Uterus (tissue), 4 donors: ENCODE measurements around the gene PTPRR. TPM values are rescaled to one million over a fixed set of nuclear protein-coding genes. Genes with fewer than 3 reads are reported as not detected.

Experiments
- DNase-seq, 2 donors: peaks; one replicate each; pipeline ENCODE4 v3.0.0-alpha.2; 2019 to 2020
- H3K27ac ChIP-seq, 2 donors: fragments of 200-600 bp; sonication (generic); 1 replicate in 1 of 2; 2 replicates in 1 of 2; pipeline ENCODE4 v1.5.1; 2016 to 2018
- H3K27me3 ChIP-seq, 2 donors: fragments of 200-600 bp; sonication (generic); one replicate each; pipeline ENCODE4 v1.5.1; 2018 to 2019; ENCODE audit warnings: control low read depth in 1 of 2
- H3K36me3 ChIP-seq, 2 donors: fragments of 200-600 bp; sonication (generic); one replicate each; pipeline ENCODE4 v1.5.1; 2019; ENCODE audit warnings: control low read depth in 1 of 2
- H3K4me1 ChIP-seq, 2 donors: fragments of 200-600 bp; sonication (generic); one replicate each; pipeline ENCODE4 v1.5.1; 2018 to 2019; ENCODE audit warnings: control low read depth in 1 of 2
- H3K4me3 ChIP-seq, 2 donors: fragments of 200-600 bp; sonication (generic); 1 replicate in 1 of 2; 2 replicates in 1 of 2; pipeline ENCODE4 v1.5.1; 2018 to 2019; ENCODE audit warnings: mild to moderate bottlenecking in 1 of 2
- H3K9me3 ChIP-seq, 2 donors: fragments of 200-600 bp; sonication (generic); one replicate each; pipeline ENCODE4 v1.5.1; 2019; ENCODE audit warnings: control low read depth in 1 of 2
- POLR2A ChIP-seq, 2 donors: fragments of 450-650 bp; IDR thresholded peaks; one replicate each; pipeline ENCODE4 v1.6.1; 2016; ENCODE audit warnings: antibody characterized with exemption in 2 of 2, mild to moderate bottlenecking in 1 of 2, moderate library complexity in 1 of 2
- intact Hi-C: fragments of 100-400 bp; cut with DNase I; formaldehyde crosslinking; loops from one replicate; pipeline ENCODE4 v1.15.1; 2023; ENCODE audit warnings: low total_unique reads
- total RNA-seq, 4 donors: library from RNA; depleted of rRNA in 3 of 4; stranded (reverse); fragments of >200 nt in 3 of 4; gene quantifications; one replicate each; pipeline versions ENCODE4 v1.1.0 to v1.2.4, GENCODE V29; 2014 to 2023
- TF ChIP-seq, protein P1 (sequence below), 4 experiments: fragments of 200-600 bp in 2 of 4; fragments of 450-650 bp in 2 of 4; sonication (generic) in 2 of 4; IDR thresholded peaks; one replicate each; pipeline ENCODE4 v1.5.1; 2016 to 2019; ENCODE audit warnings: antibody characterized with exemption in 4 of 4, mild to moderate bottlenecking in 2 of 4, moderate library complexity in 1 of 4
- donor health status: DM: yes; HTN: yes; CAD: no.

PTPRR gene
- total RNA-seq, 4 donors from 2014 or later, result 0.62 to 43.3 (median 7.6) TPM

DNA sequence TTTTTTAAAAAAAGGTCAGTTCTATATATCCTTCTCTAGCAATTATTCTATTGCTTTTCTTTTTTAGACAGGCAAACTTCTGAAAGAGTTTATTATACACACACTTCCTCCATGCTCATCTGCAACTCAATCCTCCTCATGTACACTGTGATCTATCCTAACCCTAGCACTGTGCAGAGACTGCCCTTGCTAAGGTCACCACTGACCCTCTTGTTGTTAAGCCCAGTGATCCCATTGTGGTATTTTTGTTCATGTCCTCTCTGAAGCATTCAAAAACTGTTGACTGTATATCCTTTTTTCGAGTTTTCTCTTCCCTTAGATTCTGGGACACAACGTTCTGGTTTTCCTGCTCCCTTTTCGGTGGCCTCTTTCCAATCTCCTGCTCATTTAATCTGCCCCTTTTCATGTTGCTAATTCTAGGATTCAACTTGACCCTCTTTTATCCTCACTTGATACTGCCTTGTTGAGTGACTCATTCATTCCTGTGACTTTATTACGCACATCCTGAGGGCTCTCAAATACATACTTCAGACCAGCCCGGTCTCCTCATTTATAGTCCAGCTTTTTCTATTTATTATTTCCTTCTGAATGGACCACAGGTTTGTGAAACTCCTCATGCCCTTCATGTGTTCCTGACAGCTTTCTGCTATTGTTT is 229.4 kb downstream of the PTPRR start:
- no peaks in the 10 kb centered on the region for H3K9me3 ChIP-seq
- TF ChIP-seq, protein P1, sequence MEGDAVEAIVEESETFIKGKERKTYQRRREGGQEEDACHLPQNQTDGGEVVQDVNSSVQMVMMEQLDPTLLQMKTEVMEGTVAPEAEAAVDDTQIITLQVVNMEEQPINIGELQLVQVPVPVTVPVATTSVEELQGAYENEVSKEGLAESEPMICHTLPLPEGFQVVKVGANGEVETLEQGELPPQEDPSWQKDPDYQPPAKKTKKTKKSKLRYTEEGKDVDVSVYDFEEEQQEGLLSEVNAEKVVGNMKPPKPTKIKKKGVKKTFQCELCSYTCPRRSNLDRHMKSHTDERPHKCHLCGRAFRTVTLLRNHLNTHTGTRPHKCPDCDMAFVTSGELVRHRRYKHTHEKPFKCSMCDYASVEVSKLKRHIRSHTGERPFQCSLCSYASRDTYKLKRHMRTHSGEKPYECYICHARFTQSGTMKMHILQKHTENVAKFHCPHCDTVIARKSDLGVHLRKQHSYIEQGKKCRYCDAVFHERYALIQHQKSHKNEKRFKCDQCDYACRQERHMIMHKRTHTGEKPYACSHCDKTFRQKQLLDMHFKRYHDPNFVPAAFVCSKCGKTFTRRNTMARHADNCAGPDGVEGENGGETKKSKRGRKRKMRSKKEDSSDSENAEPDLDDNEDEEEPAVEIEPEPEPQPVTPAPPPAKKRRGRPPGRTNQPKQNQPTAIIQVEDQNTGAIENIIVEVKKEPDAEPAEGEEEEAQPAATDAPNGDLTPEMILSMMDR (IDR thresholded peaks at IDR 0.05), result no peak
- no peak for TF ChIP-seq POLR2A (IDR thresholded peaks at IDR 0.05)
- H3K36me3 ChIP-seq, result no peaks in the 10 kb centered on the region
- H3K4me1 ChIP-seq, result no peaks in the 10 kb centered on the region
- no peak for DNase-seq
- peak overlapping the region in 1 of 2 donors; percentile 60 for H3K27ac ChIP-seq
- intact Hi-C loops, result no loop called here
- H3K27me3 ChIP-seq, result no peaks in the 10 kb centered on the region
- H3K4me3 ChIP-seq, result no peak overlapping the region

GRCh38 chr12:70686907-70687306 is 233.6 kb downstream of the PTPRR start:
- intact Hi-C loops, result no loop called here
- Histone ChIP-seq H3K27me3 (no peaks in the 10 kb centered on the region), H3K4me3 (no peak overlapping the region), H3K36me3 (no peaks in the 10 kb centered on the region), H3K9me3 (no peaks in the 10 kb centered on the region), H3K4me1 (no peaks in the 10 kb centered on the region), H3K27ac (no peak overlapping the region)
- no peak for DNase-seq
- TF ChIP-seq POLR2A (IDR thresholded peaks at IDR 0.05), result no peak
- TF ChIP-seq, protein P1 (IDR thresholded peaks at IDR 0.05), result no peak

DNA sequence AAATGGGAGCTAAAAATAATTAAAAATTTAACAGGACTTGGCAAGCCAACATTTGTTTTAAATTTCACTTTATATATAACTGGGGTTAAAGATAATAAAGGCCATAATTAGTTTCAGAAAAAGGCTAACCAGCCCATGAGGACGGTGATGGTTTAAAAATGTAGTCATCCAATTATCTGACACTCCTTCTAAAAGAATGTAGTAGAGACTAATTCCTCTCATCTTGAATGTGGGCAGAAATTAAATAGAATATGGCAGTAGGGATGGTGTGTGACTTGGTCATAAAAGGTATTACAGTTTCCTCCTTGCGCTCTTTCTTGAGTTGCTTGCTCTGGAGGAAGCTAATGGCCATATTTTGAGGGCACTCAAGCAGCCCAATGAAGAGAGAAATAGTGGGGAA is 234.2 kb downstream of the PTPRR start:
- intact Hi-C loops, result no loop called here
- no peak overlapping the region for H3K27ac ChIP-seq

GRCh38 chr12:70683976-70684375 is 236.6 kb downstream of the PTPRR start:
- Histone ChIP-seq H3K27ac (no peak overlapping the region), H3K9me3 (no peaks in the 10 kb centered on the region), H3K27me3 (no peaks in the 10 kb centered on the region), H3K4me3 (no peak overlapping the region), H3K36me3 (no peaks in the 10 kb centered on the region), H3K4me1 (no peaks in the 10 kb centered on the region)
- TF ChIP-seq, protein P1 (IDR thresholded peaks at IDR 0.05), result no peak
- no peak for TF ChIP-seq POLR2A (IDR thresholded peaks at IDR 0.05)
- DNase-seq, result no peak
- intact Hi-C loops, result no loop called here

More for the DNA sequence above, 234.2 kb downstream of the PTPRR start:
- Histone ChIP-seq H3K4me1 (no peaks in the 10 kb centered on the region), H3K9me3 (no peaks in the 10 kb centered on the region), H3K4me3 (no peak overlapping the region), H3K36me3 (no peaks in the 10 kb centered on the region), H3K27me3 (no peaks in the 10 kb centered on the region)
- TF ChIP-seq, protein P1 (IDR thresholded peaks at IDR 0.05), result no peak
- TF ChIP-seq POLR2A (IDR thresholded peaks at IDR 0.05), result no peak
- no peak for DNase-seq

- TF ChIP-seq POLR2A (IDR thresholded peaks at IDR 0.05), result no peak
- TF ChIP-seq, protein P1 (IDR thresholded peaks at IDR 0.05), result no peak
These were observed 248.8 kb downstream of the PTPRR start for GRCh38 chr12:70671698-70672097.

More at GRCh38 chr12:70671698-70672097, 248.8 kb downstream of the PTPRR start:
- Histone ChIP-seq H3K9me3 (no peaks in the 10 kb centered on the region), H3K4me3 (no peak overlapping the region), H3K4me1 (no peaks in the 10 kb centered on the region), H3K27me3 (no peaks in the 10 kb centered on the region), H3K27ac (no peak overlapping the region), H3K36me3 (no peaks in the 10 kb centered on the region)
- DNase-seq, result no peak
- intact Hi-C loops, result no loop called here
